AG04449 (cell line): ENCODE data around the gene ZNF593OS.

Experiments
- CTCF ChIA-PET: fragments of 350-600 bp; formaldehyde crosslinking; extraction: SDS; loops from one replicate; lab custom pipeline; 2021; ENCODE audit warnings: antibody characterized with exemption; lab: Yijun Ruan, JAX
- POLR2A ChIA-PET: fragments of 400-600, 350-600 bp; formaldehyde crosslinking; extraction: SDS; loops from one replicate; lab custom pipeline; 2020; ENCODE audit warnings: antibody characterized with exemption, inconsistent platforms; lab: Yijun Ruan, JAX
- DNase-seq: peaks from one replicate; pipeline ENCODE4 v3.0.0-alpha.2; 2010; ENCODE audit warnings: low read depth, low spot score
- H3K4me3 ChIP-seq: 2 replicates; pipeline ENCODE4 v1.5.1; 2011; ENCODE audit warnings: low read depth, mild to moderate bottlenecking, control low read depth, low read length
- CTCF ChIP-seq: IDR thresholded peaks from one replicate; pipeline ENCODE4 v1.5.1; 2011; ENCODE audit warnings: mild to moderate bottlenecking, moderate library complexity, low read length, control low read depth, inconsistent platforms; ENCODE audit not compliant: insufficient read depth; ENCODE audit errors: missing control alignments

The ZNF593OS gene

DNA sequence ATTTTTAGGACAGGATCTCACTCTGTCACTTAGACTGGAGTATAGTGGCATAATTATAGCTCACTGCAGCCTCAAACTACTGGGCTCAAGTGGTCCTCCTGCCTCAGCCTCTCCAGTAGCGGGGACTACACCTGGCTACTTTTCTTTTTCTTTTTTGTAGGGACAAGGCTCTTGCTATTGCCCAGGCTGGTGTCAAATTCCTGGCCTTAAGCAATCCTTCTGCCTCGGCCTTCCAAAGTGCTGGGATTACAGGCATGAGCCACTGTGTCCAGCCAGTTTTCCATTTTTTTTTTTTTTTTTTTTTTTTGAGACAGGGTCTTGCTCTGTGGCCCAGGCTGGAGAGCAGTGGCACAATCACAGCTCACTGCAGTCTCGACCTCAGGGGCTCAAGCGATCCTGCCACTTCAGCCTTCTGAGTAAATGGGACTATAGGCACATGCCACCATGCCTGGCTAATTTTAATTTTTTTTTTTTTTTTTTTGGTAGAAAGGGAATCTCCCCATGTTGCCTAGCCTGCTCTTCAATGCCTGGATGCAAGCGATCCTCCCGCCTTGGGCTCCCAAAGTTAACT lies 41.8 kb upstream of the ZNF593OS start:
- DNase-seq: no peak
- POLR2A ChIA-PET: no interaction called here
- TF ChIP-seq CTCF: no peak
- CTCF ChIA-PET: interaction anchor here (1.2 to 3.8 kb wide), 3 partner anchors 13 to 44 kb away, joined by 3 to 26 read pairs (median 3); partner anchors contain the start of genes CEP85 and ZNF593
- no peak overlapping the region for H3K4me3 ChIP-seq

DNA sequence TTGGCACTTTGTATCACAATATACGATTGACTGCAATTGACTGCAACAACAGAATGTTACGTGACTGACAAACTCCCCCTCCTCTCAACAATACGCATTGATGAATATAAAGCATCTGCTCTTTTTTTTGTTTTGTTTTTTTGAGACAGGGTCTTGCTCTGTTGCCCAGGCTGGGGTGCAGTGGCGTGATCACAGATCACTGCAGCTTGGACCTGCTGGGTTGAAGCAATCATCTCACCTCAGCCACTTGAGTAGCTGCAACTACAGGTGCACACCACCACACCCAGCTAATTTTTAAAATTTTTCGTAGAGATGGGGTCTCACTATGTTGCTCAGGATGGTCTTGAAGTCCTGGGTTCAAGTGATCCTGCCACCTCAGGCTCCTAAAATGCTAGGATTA lies 41.1 kb upstream of the ZNF593OS start:
- CTCF ChIA-PET: interaction anchor here (0.9 to 3.8 kb wide), 4 partner anchors 15 to 108 kb away, joined by 3 to 26 read pairs (median 3); partner anchors contain the start of genes CEP85 and ZNF593
- TF ChIP-seq CTCF: no peak
- DNase-seq: no peak

GRCh38 chr1:26210147-26210870 lies 38.7 kb upstream of the ZNF593OS start:
- no peak for DNase-seq
- ChIA-PET POLR2A (interaction anchor here (0.6 kb wide), 1 partner anchor 69 kb away, joined by 3 read pairs; the partner anchor contains the start of gene SH3BGRL3), CTCF (interaction anchor here (0.8 to 3.8 kb wide), 5 partner anchors 8 to 38 kb away, joined by 3 to 26 read pairs (median 3); partner anchors contain the start of genes CEP85 and ZNF593OS)
- no peak overlapping the region for H3K4me3 ChIP-seq
- TF ChIP-seq CTCF: no peak

More for the DNA sequence above, 41.1 kb upstream of the ZNF593OS start:
- H3K4me3 ChIP-seq: no peak overlapping the region
- POLR2A ChIA-PET: no interaction called here

DNA sequence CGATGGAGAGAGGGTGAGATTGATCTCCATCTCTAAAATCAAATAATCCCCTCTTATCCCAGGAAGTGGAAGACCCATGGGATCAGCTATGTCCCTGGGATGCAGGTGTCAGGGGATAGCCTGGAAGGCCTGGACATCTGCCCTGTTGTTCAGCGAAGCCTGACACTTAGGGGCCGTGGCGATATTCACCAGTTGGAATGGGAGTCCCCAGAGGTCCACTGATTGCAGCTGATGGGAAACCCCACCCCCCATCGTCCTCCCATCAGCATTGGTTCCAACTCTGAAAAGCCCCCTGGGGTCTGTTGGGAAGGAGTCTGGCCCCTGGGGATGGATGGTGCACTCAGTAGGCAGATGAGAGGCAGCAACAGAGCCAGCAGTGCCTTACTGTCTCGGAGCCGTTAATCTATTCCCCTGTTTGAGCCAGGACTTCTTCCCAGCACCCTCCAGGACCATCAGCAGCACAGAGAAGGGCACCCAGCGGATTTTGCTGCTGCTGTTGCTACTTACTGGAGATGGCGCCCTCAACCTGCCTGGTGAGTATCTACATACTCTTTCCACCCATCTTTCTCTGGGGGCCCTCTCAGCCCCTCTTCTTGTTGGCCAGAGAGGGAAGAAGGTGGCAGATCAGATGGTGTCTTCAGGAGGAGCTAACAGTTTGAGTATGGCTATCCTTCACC lies 32.1 kb upstream of the ZNF593OS start:
- POLR2A ChIA-PET: interaction anchor here (0.7 kb wide), 1 partner anchor 168 kb away, joined by 3 read pairs; no protein-coding TSS in a partner anchor
- CTCF ChIA-PET: interaction anchor here (0.6 to 1.6 kb wide), 3 partner anchors 34 to 118 kb away, joined by 3 to 7 read pairs (median 4); partner anchors contain the start of genes C1orf232 and ZNF593
- no peak for TF ChIP-seq CTCF
- no peak overlapping the region for H3K4me3 ChIP-seq
- DNase-seq: no peak

- ChIA-PET CTCF (interaction anchor here (1.6 kb wide), 1 partner anchor 34 kb away, joined by 6 read pairs; the partner anchor contains the start of gene CEP85), POLR2A (no interaction called here)
- DNase-seq: no peak
- H3K4me3 ChIP-seq: no peak overlapping the region
- no peak for TF ChIP-seq CTCF
Measured at GRCh38 chr1:26200413-26200812, 28.8 kb upstream of the ZNF593OS start.
